K562 (cell line): ENCODE data around the gene FXYD1. TPM values are rescaled to one million over a fixed set of nuclear protein-coding genes. Genes with fewer than 3 reads are reported as not detected.

Experiments
- ATAC-seq: fragments of 200-7000 bp; cut with Tn5 transposase; 3 replicates; pipeline ENCODE4 v1.9.1; 2020; ENCODE audit warnings: moderate library complexity
- BruUV-seq: library from RNA; stranded (reverse); fragments of 400-500 nt; replicated peaks from 2 replicates; lab custom pipeline; 2021; lab: Mats Ljungman, UMichigan
- CTCF ChIA-PET: fragments of 300-600 bp; formaldehyde crosslinking; extraction: SDS; loops from one replicate; lab custom pipeline; 2021; ENCODE audit warnings: low intra/inter-chr PET ratio; lab: Yijun Ruan, JAX
- POLR2A ChIA-PET: fragments of 300-600, 350-650 bp; sonication (Branson Sonifier 250); formaldehyde crosslinking; extraction: SDS; loops from one replicate; lab custom pipeline; 2021; ENCODE audit warnings: antibody characterized with exemption, inconsistent platforms; lab: Yijun Ruan, JAX
- DNase-seq, 4 experiments: peaks; one replicate each; pipeline versions ENCODE4 v3.0.0 to v3.0.0-alpha.2; 2011 to 2018; ENCODE audit warnings: low spot score in 3 of 4, mixed read lengths in 3 of 4; ENCODE audit errors: extremely low read depth in 1 of 4
- FAIRE-seq: peaks from 2 replicates; lab custom pipeline; 2011; peaks lifted over from hg19 to GRCh38; lab: Jason Lieb, UNC
- H2AFZ ChIP-seq: 2 replicates; pipeline ENCODE4 v1.6.0; 2011; ENCODE audit warnings: low read depth, low read length, control low read depth, inconsistent platforms
- H3K27ac ChIP-seq: fragments of 200-600 bp; 3 replicates; pipeline ENCODE4 v1.8.0; 2011; ENCODE audit warnings: low read depth, mild to moderate bottlenecking, control low read depth, inconsistent platforms, low read length, moderate library complexity, mixed read lengths; ENCODE audit errors: extremely low read depth
- H3K27me3 ChIP-seq, 2 experiments: fragments of 300-600 bp in 1 of 2; 2 replicates in 1 of 2; 3 replicates in 1 of 2; pipeline versions ENCODE4 v1.6.0 to v1.8.0; 2011; ENCODE audit warnings: inconsistent platforms in 2 of 2, low read length in 2 of 2, mild to moderate bottlenecking in 1 of 2, mixed read lengths in 1 of 2, moderate library complexity in 1 of 2; ENCODE audit not compliant: control insufficient read depth in 2 of 2, insufficient read depth in 2 of 2
- H3K36me3 ChIP-seq: fragments of 300-600 bp; 3 replicates; pipeline ENCODE4 v1.8.0; 2011; ENCODE audit warnings: mild to moderate bottlenecking, low read length, inconsistent platforms; ENCODE audit not compliant: control insufficient read depth, insufficient read depth
- H3K4me1 ChIP-seq, 2 experiments: fragments of 200-600 bp in 1 of 2; replicated peaks in 1 of 2; 2 replicates in 1 of 2; 3 replicates in 1 of 2; pipeline versions ENCODE4 v1.5.1 to v1.8.0; 2011; ENCODE audit warnings: inconsistent platforms in 2 of 2, low read length in 2 of 2, mild to moderate bottlenecking in 1 of 2, mixed read lengths in 1 of 2, moderate library complexity in 1 of 2; ENCODE audit not compliant: control insufficient read depth in 2 of 2, insufficient read depth in 2 of 2
- H3K4me2 ChIP-seq: 2 replicates; pipeline ENCODE4 v1.6.1; 2011; ENCODE audit warnings: low read length, control low read depth, inconsistent platforms, mixed read lengths; ENCODE audit not compliant: insufficient read depth
- H3K4me3 ChIP-seq: fragments of 200-600 bp; sonication (generic), shearing (Covaris generic); 2 replicates; pipeline ENCODE4 v1.5.1; 2016; ENCODE audit warnings: control low read depth, inconsistent platforms
- H3K79me2 ChIP-seq: fragments of 200-600 bp; 3 replicates; pipeline ENCODE4 v1.8.0; 2011; ENCODE audit warnings: low read length, inconsistent platforms; ENCODE audit not compliant: control insufficient read depth, insufficient read depth
- H3K9ac ChIP-seq, 2 experiments: 2 replicates each; pipeline versions ENCODE4 v1.6.0 to v1.6.1; 2011; ENCODE audit warnings: low read depth in 2 of 2, low read length in 2 of 2, control low read depth in 1 of 2, inconsistent platforms in 1 of 2, mild to moderate bottlenecking in 1 of 2, mixed read lengths in 1 of 2; ENCODE audit not compliant: insufficient read depth in 1 of 2
- H3K9me1 ChIP-seq: one replicate; pipeline ENCODE4 v1.6.0; 2011; ENCODE audit warnings: inconsistent platforms, mild to moderate bottlenecking, low read length, moderate library complexity; ENCODE audit not compliant: control insufficient read depth, insufficient read depth
- H3K9me3 ChIP-seq: replicated peaks from 2 replicates; pipeline ENCODE4 v1.5.1; 2011; ENCODE audit warnings: low read depth, low read length, inconsistent platforms; ENCODE audit not compliant: control insufficient read depth, insufficient read depth
- H4K20me1 ChIP-seq: replicated peaks from 2 replicates; pipeline ENCODE4 v1.6.1; 2011; ENCODE audit warnings: low read length, inconsistent platforms, mixed read lengths; ENCODE audit not compliant: control insufficient read depth, insufficient read depth
- FOS ChIP-seq: IDR thresholded peaks from 3 replicates; pipeline ENCODE4 v1.6.1; 2011; ENCODE audit not compliant: insufficient read length; ENCODE audit errors: extremely low read depth
- MGA ChIP-seq: fragments of 450-650 bp; IDR thresholded peaks from 2 replicates; pipeline ENCODE4 v1.6.1; 2016; ENCODE audit warnings: mild to moderate bottlenecking, moderate library complexity
- MXI1 ChIP-seq: IDR thresholded peaks from 2 replicates; pipeline ENCODE4 v1.6.1; 2011; ENCODE audit warnings: low read depth, mild to moderate bottlenecking, improper control_type of control experiment, low read length
- NCOA6 ChIP-seq: fragments of 450-650 bp; IDR thresholded peaks from 2 replicates; pipeline ENCODE4 v1.6.1; 2017; ENCODE audit warnings: mild to moderate bottlenecking
- POLR3A ChIP-seq: IDR thresholded peaks from 2 replicates; pipeline ENCODE4 v1.6.1; 2011; ENCODE audit warnings: borderline replicate concordance, mild to moderate bottlenecking, moderate library complexity; ENCODE audit not compliant: insufficient read length, insufficient read depth; ENCODE audit errors: extremely low read depth
- ZNF274 ChIP-seq: IDR thresholded peaks from 2 replicates; pipeline ENCODE4 v1.6.1; 2011; ENCODE audit warnings: low read depth, mild to moderate bottlenecking, low read length, moderate library complexity, borderline replicate concordance
- ZNF324 ChIP-seq: fragments of 250-450 bp; sonication (Bioruptor Pico); IDR thresholded peaks from 2 replicates; pipeline ENCODE4 v1.4.0; 2020; ENCODE audit warnings: mild to moderate bottlenecking
- ZNF398 ChIP-seq: fragments of 250-450 bp; sonication (Bioruptor Pico); IDR thresholded peaks from 2 replicates; pipeline ENCODE4 v1.8.0; 2021; ENCODE audit warnings: moderate library complexity, mild to moderate bottlenecking, inconsistent platforms
- WGBS: fragments of 100-300 bp; shearing (Covaris generic); methylation state at CpG from one replicate; pipeline ENCODE4 v1.1.6; 2016; ENCODE audit warnings: low coverage, mixed read lengths; ENCODE audit not compliant: insufficient coverage; ENCODE audit errors: missing lambda C conversion rate; 5-methylcytosine and 5-hydroxymethylcytosine counted together
- in situ Hi-C: fragments of 300-500 bp; cut with MboI; formaldehyde crosslinking; loops from 4 replicates; pipeline ENCODE4 v1.15.0; 2018; ENCODE audit warnings: inconsistent platforms, mixed read lengths
- intact Hi-C: fragments of 100-400 bp; cut with micrococcal nuclease; formaldehyde crosslinking; loops from 2 replicates; pipeline ENCODE4 v1.14.2; 2022
- polyA plus RNA-seq, 8 experiments: library from polyadenylated mRNA; depleted of rRNA in 4 of 8; stranded (reverse) in 5 of 8; unstranded in 3 of 8; fragments of >200 nt; fragmentation: Nextera tagmentation in 2 of 8; fragmentation: Illumina TruSeq in 1 of 8; extraction: Ambion mirVana in 2 of 8; extraction: Trizol in 1 of 8; gene quantifications; 2 replicates each; pipeline versions ENCODE4 v1.2.1 to v1.2.3, GENCODE V29; 2011 to 2014; ENCODE audit warnings: inconsistent platforms in 1 of 8, missing spikeins in 1 of 8
- total RNA-seq, 7 experiments: library from RNA; depleted of rRNA in 6 of 7; stranded (reverse); fragments of >200 nt in 6 of 7; fragmentation: Illumina TruSeq in 2 of 7; extraction: Trizol in 2 of 7; gene quantifications; 2 replicates each; pipeline versions ENCODE4 v1.2.1 to v1.2.3, GENCODE V29; 2011 to 2021; ENCODE audit warnings: low replicate concordance in 1 of 7

FXYD1 gene
- total and polyA plus RNA-seq, 9 of the 15 experiments (the other 6 are each of a cell fraction or from before 2014, with no cell fraction given), result 0.40 to 3.2 (median 1.8) TPM; not detected in 3

- no peak for ATAC-seq
- Histone ChIP-seq H3K4me3 (no peak overlapping the region), H3K9ac (peak overlapping the region in 1 of 2 experiments; percentile 67; a peak in 1 of 4 replicates), H3K4me1 (peaks cover 8 to 42% of the 10 kb centered on the region in 2 experiments; a peak in 4 of 5 replicates), H3K79me2 (no peaks in the 10 kb centered on the region), H3K27me3 (peaks cover 0 to 6% of the 10 kb centered on the region in 2 experiments; a peak in 1 of 5 replicates), H3K9me1 (no peaks in the 10 kb centered on the region), H3K9me3 (no peaks in the 10 kb centered on the region), H4K20me1 (no peaks in the 10 kb centered on the region), H2AFZ (peak overlapping the region; percentile 99), H3K36me3 (no peaks in the 10 kb centered on the region), H3K4me2 (peak overlapping the region; percentile 92; the same call in 1 of the 2 replicates), H3K27ac (no peak overlapping the region)
- 44% methylated on average over 5 of the region's 5 CpGs for WGBS
- FAIRE-seq, result no peak
- CTCF ChIA-PET, result no interaction called here
- in situ Hi-C loops, result no loop called here
- no TSS peak for BruUV-seq
- no peak for DNase-seq
- POLR2A ChIA-PET, result interaction anchor here (0.7 to 1.4 kb wide), 3 partner anchors 18 to 112 kb away, joined by 3 to 5 read pairs (median 3); no protein-coding TSS in a partner anchor
- intact Hi-C loops, result no loop called here
- TF ChIP-seq POLR3A, result no peak
- TF ChIP-seq ZNF398 (CRISPR knock-in tag), result no peak
- TF ChIP-seq NCOA6, result no peak
- no peak for TF ChIP-seq FOS
- TF ChIP-seq ZNF324 (CRISPR knock-in tag), result no peak
- TF ChIP-seq MGA, result no peak
- no peak for TF ChIP-seq MXI1
- no peak for TF ChIP-seq ZNF274
Observed at GRCh38 chr19:35123573-35123972, 15.1 kb upstream of the FXYD1 start.
